ENCODE results near the gene SLC7A10. TPM values are rescaled to one million over a fixed set of nuclear protein-coding genes. Genes with fewer than 3 reads are reported as not detected.
"Not testable (repeated sequence)": the region's sequence is repeated elsewhere in the genome, so short reads cannot be mapped to it uniquely, and the experiment has no call there.

SLC7A10 gene
- total RNA-seq, 4 donors from 2014 or later, result not detected

DNA sequence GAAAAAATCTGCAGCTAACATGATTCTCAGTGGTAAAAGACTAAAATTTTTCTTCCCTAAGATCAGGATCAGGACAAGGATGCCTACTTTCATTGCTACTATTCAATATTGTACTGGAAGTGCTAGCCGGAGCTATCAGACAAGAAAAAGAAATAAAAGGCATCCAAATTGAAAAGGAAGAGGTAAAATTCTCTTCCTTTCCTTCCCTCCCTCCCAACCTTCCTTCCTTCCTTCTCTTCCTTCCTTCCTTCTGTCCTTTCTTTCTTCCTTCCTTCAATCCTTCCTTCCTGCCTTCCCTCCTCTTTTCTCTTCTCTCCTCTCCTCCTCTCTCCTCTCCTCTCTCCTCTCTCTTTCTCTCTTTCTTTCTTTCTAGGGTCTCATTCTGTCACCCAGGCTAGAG, 58.2 kb downstream of the SLC7A10 start:
- H3K27me3 ChIP-seq, result no peaks in the 10 kb centered on the region
- intact Hi-C loops (cut with DNase I), result no loop called here
- H3K27ac ChIP-seq, result no peak overlapping the region
- peaks cover 0 to 8% (median 0%) of the 10 kb centered on the region in 3 donors for H3K9me3 ChIP-seq
- DNase-seq, result no peak
- peaks cover 0 to 8% (median 0%) of the 10 kb centered on the region in 3 donors for H3K4me1 ChIP-seq
- TF ChIP-seq, protein P1, sequence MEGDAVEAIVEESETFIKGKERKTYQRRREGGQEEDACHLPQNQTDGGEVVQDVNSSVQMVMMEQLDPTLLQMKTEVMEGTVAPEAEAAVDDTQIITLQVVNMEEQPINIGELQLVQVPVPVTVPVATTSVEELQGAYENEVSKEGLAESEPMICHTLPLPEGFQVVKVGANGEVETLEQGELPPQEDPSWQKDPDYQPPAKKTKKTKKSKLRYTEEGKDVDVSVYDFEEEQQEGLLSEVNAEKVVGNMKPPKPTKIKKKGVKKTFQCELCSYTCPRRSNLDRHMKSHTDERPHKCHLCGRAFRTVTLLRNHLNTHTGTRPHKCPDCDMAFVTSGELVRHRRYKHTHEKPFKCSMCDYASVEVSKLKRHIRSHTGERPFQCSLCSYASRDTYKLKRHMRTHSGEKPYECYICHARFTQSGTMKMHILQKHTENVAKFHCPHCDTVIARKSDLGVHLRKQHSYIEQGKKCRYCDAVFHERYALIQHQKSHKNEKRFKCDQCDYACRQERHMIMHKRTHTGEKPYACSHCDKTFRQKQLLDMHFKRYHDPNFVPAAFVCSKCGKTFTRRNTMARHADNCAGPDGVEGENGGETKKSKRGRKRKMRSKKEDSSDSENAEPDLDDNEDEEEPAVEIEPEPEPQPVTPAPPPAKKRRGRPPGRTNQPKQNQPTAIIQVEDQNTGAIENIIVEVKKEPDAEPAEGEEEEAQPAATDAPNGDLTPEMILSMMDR (IDR thresholded peaks at IDR 0.05), result no peak
- TF ChIP-seq POLR2A (IDR thresholded peaks at IDR 0.05), result no peak
- H3K36me3 ChIP-seq, result no peaks in the 10 kb centered on the region
- no peak overlapping the region for H3K4me3 ChIP-seq
- 89 to 95% methylated on average over 1 of the region's 1 CpG for WGBS, 2 donors

DNA sequence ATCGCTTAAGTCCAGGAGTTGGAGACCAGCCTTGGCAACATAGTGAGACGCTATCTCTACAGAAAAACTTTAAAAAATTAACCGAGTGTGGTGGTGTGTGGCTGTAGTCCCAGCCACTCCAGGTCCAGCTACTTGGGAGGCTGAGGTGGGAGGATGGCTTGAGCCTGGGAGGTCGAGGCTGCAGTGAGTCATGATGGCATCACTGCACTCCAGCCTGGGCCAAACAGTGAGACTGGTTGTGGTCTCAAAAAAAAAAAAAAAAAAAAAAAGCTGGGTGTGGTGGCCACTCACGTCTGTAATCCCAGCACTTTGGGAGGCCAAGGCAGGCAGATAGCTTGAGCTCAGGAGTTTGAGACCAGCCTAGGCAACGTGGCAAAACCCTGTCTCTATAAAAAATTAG, 59.6 kb downstream of the SLC7A10 start:
- H3K4me1 ChIP-seq; intact Hi-C loops (cut with DNase I); H3K4me3 ChIP-seq; H3K9me3 ChIP-seq; H3K27me3 ChIP-seq; DNase-seq; H3K27ac ChIP-seq; H3K36me3 ChIP-seq: not testable (repeated sequence)
- WGBS, 2 donors, result 53 to 60% methylated on average over 5 to 6 of the region's 6 CpGs

DNA sequence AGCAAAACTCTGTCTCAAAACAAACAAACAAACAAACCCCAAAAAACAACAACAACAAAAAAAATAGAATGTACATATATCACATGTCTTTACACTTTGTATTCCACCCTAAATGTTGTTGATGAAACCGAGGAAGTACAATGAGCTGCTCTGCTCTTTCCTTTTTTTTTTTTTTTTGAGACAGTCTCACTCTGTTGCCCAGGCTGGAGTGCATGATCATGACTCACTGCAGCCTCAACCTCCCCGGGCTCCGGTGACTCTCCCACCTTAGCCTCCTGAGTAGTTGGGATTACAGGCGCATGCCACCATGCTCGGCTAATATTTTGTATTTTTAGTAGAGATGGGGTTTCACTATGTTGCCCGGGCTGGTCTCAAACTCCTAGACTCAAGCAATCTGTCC, 62.2 kb downstream of the SLC7A10 start:
- Histone ChIP-seq H3K27ac (no peak overlapping the region), H3K27me3 (no peaks in the 10 kb centered on the region), H3K9me3 (peaks cover 0 to 8% (median 0%) of the 10 kb centered on the region in 3 donors), H3K4me1 (no peaks in the 10 kb centered on the region), H3K36me3 (no peaks in the 10 kb centered on the region), H3K4me3 (no peak overlapping the region)
- TF ChIP-seq, protein P1 (IDR thresholded peaks at IDR 0.05), result no peak
- no peak for TF ChIP-seq POLR2A (IDR thresholded peaks at IDR 0.05)
- intact Hi-C loops (cut with DNase I), result no loop called here
- 83 to 87% methylated on average over 6 of the region's 6 CpGs for whole genome bisulfite sequencing, 2 donors
- DNase-seq, result no peak

DNA sequence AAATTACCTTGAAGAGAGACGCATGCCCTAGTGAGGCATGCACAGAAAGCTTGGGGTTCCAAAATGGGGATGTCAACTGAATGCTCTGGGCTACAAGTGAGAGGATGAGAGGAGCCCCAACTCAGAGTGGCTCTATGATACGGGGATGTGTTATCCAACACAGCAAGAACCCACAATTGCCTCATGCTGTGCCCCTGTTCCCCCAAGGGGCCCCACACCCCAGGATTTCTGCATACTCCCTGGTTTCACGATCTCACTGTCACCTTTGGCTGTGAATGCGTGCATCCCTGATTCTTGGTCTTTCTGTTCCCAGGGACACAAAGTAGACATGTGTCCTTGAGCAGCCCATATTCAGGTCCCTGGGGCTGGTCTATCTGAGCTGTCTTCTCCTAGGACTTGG, 64.4 kb downstream of the SLC7A10 start:
- intact Hi-C loops (cut with DNase I), result no loop called here
- WGBS, 2 donors, result 54 to 84% methylated on average over 3 to 4 of the region's 4 CpGs
- Histone ChIP-seq H3K4me3 (no peak overlapping the region), H3K4me1 (no peaks in the 10 kb centered on the region), H3K9me3 (no peaks in the 10 kb centered on the region), H3K27ac (no peak overlapping the region), H3K36me3 (no peaks in the 10 kb centered on the region), H3K27me3 (no peaks in the 10 kb centered on the region)
- no peak for DNase-seq
- TF ChIP-seq, protein P1 (IDR thresholded peaks at IDR 0.05), result no peak
- TF ChIP-seq POLR2A (IDR thresholded peaks at IDR 0.05), result no peak

DNA sequence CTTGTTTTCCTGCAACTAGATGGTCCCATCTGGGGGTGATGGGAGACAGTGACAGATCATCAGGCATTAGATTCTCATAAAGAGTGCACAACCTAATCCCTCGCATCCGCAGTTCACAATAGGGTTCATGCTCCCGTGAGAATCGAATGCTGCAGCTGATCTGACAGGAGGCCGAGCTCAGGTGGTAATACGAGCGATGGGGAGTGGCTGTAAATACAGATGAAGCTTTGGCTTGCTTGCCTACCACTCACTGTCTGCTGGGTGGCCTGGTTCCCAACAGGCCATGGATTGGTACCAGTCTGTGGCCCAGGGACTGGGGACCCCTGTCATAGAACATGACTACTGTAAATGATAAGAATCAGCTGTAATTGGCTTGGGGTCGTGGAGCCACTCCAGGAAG, 65.8 kb downstream of the SLC7A10 start:
- no peak overlapping the region for H3K4me3 ChIP-seq
- H3K4me1 ChIP-seq, result no peaks in the 10 kb centered on the region
- TF ChIP-seq POLR2A (IDR thresholded peaks at IDR 0.05), result no peak
- TF ChIP-seq, protein P1 (IDR thresholded peaks at IDR 0.05), result no peak
- H3K27ac ChIP-seq, result no peak overlapping the region
- H3K9me3 ChIP-seq, result no peaks in the 10 kb centered on the region
- DNase-seq, result no peak
- no peaks in the 10 kb centered on the region for H3K36me3 ChIP-seq
- WGBS, 2 donors, result 84 to 89% methylated on average over 8 of the region's 8 CpGs
- no peaks in the 10 kb centered on the region for H3K27me3 ChIP-seq
- intact Hi-C loops (cut with DNase I), result no loop called here

DNA sequence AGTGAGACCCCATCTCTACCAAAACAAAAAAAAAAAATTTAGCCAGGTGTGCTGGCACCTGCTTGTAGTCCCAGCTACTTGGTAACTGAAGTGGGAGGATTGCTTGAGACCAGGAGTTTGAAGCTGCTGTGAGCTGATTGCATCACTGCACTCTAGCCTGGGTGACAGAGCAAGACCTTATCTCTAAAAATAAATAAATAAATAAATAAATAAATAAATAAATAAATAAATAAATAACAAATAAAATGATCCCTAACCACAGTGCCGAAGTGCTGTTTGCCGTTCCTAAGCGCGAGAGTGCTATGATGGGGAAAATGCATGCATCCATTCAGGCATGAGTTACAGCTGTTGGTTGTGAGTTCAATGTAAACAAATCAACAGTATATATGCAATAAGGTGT, 66.5 kb downstream of the SLC7A10 start:
- 91 to 94% methylated on average over 4 of the region's 4 CpGs for WGBS, 2 donors
- no peak for TF ChIP-seq POLR2A (IDR thresholded peaks at IDR 0.05)
- TF ChIP-seq, protein P1 (IDR thresholded peaks at IDR 0.05), result no peak
- Histone ChIP-seq H3K27ac (no peak overlapping the region), H3K36me3 (no peaks in the 10 kb centered on the region), H3K9me3 (no peaks in the 10 kb centered on the region), H3K4me3 (no peak overlapping the region), H3K27me3 (no peaks in the 10 kb centered on the region), H3K4me1 (no peaks in the 10 kb centered on the region)
- intact Hi-C loops (cut with DNase I), result no loop called here
- DNase-seq, result no peak

Data from esophagus squamous epithelium (tissue), 5 donors.